Measurements from ENCODE around the gene USP36.

GRCh38 chr17:78870621-78871020 is 30.0 kb upstream of the USP36 start:
- TF ChIP-seq ZBTB34 (CRISPR knock-in tag; IDR thresholded peaks at IDR 0.05) (no peak), HMGN3 (IDR thresholded peaks at IDR 0.05; ENCODE audit: borderline replicate concordance, extremely low read depth, insufficient read length, low read depth, low read length) (no peak), EZH2 (IDR thresholded peaks at IDR 0.05; ENCODE audit: borderline replicate concordance, low read depth, low read length) (no peak), NRF1 (conservative IDR thresholded peaks at IDR 0.05 in 1 of 2, IDR thresholded peaks at IDR 0.05 in 1 of 2) (no peak), NR3C1 (CRISPR knock-in tag; IDR thresholded peaks at IDR 0.05) (no peak), BCL6 (CRISPR knock-in tag; IDR thresholded peaks at IDR 0.05) (no peak), HNRNPK (IDR thresholded peaks at IDR 0.05; ENCODE audit: low read depth, low read length, poor library complexity, severe bottlenecking) (no peak), CEBPB (tag; IDR thresholded peaks at IDR 0.05) (no peak), KLF10 (CRISPR knock-in tag; IDR thresholded peaks at IDR 0.05) (no peak), TCF7L2 (IDR thresholded peaks at IDR 0.05; ENCODE audit: low read depth, low read length) (no peak)

Measured in K562 (cell line).